ENCODE measurements around the gene REL. TPM values are rescaled to one million over a fixed set of nuclear protein-coding genes. Genes with fewer than 3 reads are reported as not detected.

The REL gene
- total RNA-seq, 2 donors from 2014 or later, result 11.1 to 31.5 TPM

DNA sequence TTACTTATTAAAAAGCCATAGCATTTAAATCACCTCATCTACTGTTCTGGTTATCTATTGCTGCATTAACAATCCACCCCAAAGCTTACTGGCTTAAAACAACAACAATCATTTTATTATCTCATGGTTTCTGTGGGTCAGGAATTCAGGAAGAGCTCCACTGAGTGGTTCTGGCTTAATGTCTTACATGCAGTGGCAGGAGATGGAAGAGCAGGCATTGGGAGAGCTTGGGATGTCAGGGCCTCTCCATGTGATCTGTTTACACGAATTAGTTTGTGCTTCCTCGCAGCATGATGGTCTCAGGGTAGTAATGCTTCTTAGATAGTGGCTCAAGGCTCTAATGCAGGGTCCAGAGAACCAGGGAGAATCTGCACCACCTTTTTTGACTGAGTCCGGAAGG lies 14.4 kb upstream of the REL start:
- no peaks in the 10 kb centered on the region for H3K36me3 ChIP-seq
- intact Hi-C loops (cut with DNase I), result no loop called here
- no peaks in the 10 kb centered on the region for H3K27me3 ChIP-seq
- H3K4me3 ChIP-seq, result no peak overlapping the region
- TF ChIP-seq, protein P1, sequence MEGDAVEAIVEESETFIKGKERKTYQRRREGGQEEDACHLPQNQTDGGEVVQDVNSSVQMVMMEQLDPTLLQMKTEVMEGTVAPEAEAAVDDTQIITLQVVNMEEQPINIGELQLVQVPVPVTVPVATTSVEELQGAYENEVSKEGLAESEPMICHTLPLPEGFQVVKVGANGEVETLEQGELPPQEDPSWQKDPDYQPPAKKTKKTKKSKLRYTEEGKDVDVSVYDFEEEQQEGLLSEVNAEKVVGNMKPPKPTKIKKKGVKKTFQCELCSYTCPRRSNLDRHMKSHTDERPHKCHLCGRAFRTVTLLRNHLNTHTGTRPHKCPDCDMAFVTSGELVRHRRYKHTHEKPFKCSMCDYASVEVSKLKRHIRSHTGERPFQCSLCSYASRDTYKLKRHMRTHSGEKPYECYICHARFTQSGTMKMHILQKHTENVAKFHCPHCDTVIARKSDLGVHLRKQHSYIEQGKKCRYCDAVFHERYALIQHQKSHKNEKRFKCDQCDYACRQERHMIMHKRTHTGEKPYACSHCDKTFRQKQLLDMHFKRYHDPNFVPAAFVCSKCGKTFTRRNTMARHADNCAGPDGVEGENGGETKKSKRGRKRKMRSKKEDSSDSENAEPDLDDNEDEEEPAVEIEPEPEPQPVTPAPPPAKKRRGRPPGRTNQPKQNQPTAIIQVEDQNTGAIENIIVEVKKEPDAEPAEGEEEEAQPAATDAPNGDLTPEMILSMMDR (IDR thresholded peaks at IDR 0.05), result no peak
- H3K9me3 ChIP-seq, result no peaks in the 10 kb centered on the region
- DNase-seq, result no peak
- no peak overlapping the region for H3K27ac ChIP-seq
- H3K9ac ChIP-seq (ENCODE audit: low read depth in 2 of 2, low read length in 2 of 2), result no peak overlapping the region
- H3K4me1 ChIP-seq, result no peaks in the 10 kb centered on the region

GRCh38 chr2:60867848-60868247 lies 13.5 kb upstream of the REL start:
- no peaks in the 10 kb centered on the region for H3K27me3 ChIP-seq
- H3K9ac ChIP-seq (ENCODE audit: low read depth in 2 of 2, low read length in 2 of 2), result no peak overlapping the region
- no peak overlapping the region for H3K4me3 ChIP-seq
- DNase-seq, result no peak
- H3K27ac ChIP-seq, result no peak overlapping the region
- H3K9me3 ChIP-seq, result no peaks in the 10 kb centered on the region
- H3K36me3 ChIP-seq, result no peaks in the 10 kb centered on the region
- no peaks in the 10 kb centered on the region for H3K4me1 ChIP-seq
- intact Hi-C loops (cut with DNase I), result no loop called here
- TF ChIP-seq, protein P1 (IDR thresholded peaks at IDR 0.05), result no peak

DNA sequence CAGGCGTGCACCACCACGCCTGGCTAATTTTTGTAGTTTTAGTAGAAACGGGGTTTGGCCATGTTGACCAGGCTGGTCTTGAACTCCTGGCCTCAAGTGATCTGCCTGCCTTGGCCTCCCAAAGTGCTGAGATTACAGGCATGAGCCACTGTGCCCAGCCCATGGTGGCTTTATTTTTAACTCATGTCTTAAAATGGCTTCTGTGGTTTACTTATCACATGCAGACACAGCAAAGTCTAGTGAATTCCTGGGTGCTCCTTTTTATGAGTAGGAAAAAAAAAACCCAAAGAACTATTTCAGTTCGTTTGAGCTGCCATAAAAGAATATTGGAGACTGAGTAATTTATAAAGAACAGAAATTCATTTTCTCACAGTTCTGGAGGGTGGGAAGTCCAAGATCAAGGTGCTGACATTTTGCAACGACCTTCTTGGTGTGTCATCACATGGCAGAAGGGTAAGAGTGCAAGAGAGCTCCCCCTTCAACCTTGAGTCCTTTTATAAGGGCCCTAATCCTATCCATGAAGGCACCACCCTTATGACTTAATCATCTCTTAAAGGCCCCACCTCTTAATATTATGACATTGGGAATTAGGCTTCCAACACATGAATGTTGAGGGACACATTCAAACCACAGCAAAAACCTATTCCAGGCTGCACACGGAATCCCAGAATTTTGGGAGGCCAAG lies 12.6 kb upstream of the REL start:
- no peak for DNase-seq
- Histone ChIP-seq H3K36me3 (no peaks in the 10 kb centered on the region), H3K27me3 (no peaks in the 10 kb centered on the region), H3K4me1 (no peaks in the 10 kb centered on the region), H3K4me3 (no peak overlapping the region), H3K9ac (ENCODE audit: low read depth in 2 of 2, low read length in 2 of 2) (no peak overlapping the region), H3K27ac (no peak overlapping the region), H3K9me3 (no peaks in the 10 kb centered on the region)
- intact Hi-C loops (cut with DNase I), result no loop called here
- TF ChIP-seq, protein P1 (IDR thresholded peaks at IDR 0.05), result no peak

- H3K27ac ChIP-seq, result no peak overlapping the region
- H3K36me3 ChIP-seq, result no peaks in the 10 kb centered on the region
- H3K4me1 ChIP-seq, result no peaks in the 10 kb centered on the region
- TF ChIP-seq, protein P1 (IDR thresholded peaks at IDR 0.05), result no peak
- intact Hi-C loops (cut with DNase I), result no loop called here
- H3K4me3 ChIP-seq, result no peak overlapping the region
- no peak for DNase-seq
- no peaks in the 10 kb centered on the region for H3K9me3 ChIP-seq
- H3K27me3 ChIP-seq, result no peaks in the 10 kb centered on the region
- no peak overlapping the region for H3K9ac ChIP-seq (ENCODE audit: low read depth in 2 of 2, low read length in 2 of 2)
Measured at GRCh38 chr2:60872510-60872928, 8.9 kb upstream of the REL start.

GRCh38 chr2:60873381-60873780 lies 8.0 kb upstream of the REL start:
- H3K27ac ChIP-seq, result no peak overlapping the region
- intact Hi-C loops (cut with DNase I), result no loop called here
- TF ChIP-seq, protein P1 (IDR thresholded peaks at IDR 0.05), result no peak
- no peak for DNase-seq
- no peaks in the 10 kb centered on the region for H3K9me3 ChIP-seq
- no peak overlapping the region for H3K4me3 ChIP-seq
- H3K36me3 ChIP-seq, result no peaks in the 10 kb centered on the region
- H3K4me1 ChIP-seq, result no peaks in the 10 kb centered on the region
- H3K27me3 ChIP-seq, result no peaks in the 10 kb centered on the region
- H3K9ac ChIP-seq (ENCODE audit: low read depth in 2 of 2, low read length in 2 of 2), result no peak overlapping the region

All from colonic mucosa (tissue), 4 donors.